GM21390 (cell line): ENCODE measurements around the gene CD58.
A peak's percentile ranks its signal among the peaks of the same experiment; 100 is the strongest.
"Not testable (repeated sequence)": the region's sequence is repeated elsewhere in the genome, so short reads cannot be mapped to it uniquely, and the experiment has no call there.

Experiments used
- ATAC-seq: cut with Tn5 transposase; IDR thresholded peaks from one replicate; pipeline ENCODE4 v1.9.1; 2021; ENCODE audit not compliant: unreplicated experiment

Gene CD58

DNA sequence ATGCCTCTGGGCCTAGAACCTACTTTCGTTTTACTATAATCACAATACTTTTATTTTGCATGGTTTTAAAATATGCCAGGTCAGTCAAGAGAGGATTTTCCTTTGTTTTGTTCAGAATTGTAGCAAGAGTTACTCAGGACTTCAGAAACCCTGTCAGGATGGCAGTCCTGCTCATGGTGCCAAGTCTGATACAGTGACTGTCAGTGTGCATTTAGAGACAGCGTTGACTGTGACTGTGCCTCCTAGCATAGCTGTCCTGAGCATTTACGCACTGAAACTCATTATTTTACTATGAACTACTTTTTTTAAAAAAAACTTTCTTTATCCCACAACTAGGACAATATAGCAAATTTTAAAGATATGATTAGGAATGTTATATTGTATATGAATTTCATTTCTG lies 23.2 kb upstream of the CD58 start:
- not testable (repeated sequence) for ATAC-seq

DNA sequence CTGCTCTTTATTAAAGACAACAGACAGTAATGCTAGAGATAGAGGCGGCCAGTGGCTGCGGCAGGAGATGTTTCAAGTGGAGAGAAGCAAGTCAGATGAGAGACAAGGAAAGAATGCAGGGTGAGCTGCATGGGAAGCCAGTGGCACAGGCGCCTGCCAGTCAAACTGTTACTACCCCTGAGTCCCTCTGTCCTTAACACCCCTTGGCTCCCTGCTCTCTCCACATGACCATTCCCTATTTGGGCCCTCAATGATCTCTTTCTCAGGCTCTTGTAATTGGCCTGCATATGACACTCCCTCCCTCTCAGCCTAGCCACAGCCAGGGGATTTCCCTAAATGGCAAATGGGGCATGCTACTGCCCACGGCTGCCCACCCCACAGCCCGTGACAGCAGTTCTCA lies 22.6 kb upstream of the CD58 start:
- not testable (repeated sequence) for ATAC-seq

DNA sequence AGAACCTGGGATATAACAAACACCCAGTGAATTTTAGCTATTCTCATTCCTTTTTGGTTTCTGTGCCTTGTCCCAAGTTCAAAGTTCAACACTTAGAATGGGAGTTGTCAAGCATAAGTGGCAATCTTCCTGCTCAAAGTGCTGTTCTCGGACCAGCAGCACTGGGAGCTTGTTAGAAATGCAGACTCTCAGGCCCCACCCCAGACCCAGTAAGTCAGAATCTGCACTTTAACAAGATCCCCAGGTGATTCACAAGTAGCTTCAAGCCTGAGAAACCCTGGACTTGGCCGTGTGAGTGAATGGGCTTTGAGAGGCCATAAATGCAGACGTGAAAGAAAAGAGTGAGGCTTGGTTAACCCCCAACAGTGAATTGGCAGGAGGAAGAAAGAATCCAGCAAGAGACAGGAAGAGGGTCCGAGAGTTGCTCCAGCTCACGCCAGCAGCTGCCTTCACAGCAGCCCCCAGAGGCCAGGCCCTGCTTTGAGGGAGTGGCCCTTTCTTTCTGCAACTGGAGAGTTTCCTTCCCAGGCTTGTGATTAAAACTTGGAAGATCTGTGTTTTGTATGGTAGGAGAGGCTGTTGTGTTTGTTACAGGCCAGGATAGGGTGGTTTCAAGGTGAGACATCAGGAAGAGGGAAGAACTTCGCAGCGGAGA lies 21.3 kb upstream of the CD58 start:
- ATAC-seq, result not testable (repeated sequence)

DNA sequence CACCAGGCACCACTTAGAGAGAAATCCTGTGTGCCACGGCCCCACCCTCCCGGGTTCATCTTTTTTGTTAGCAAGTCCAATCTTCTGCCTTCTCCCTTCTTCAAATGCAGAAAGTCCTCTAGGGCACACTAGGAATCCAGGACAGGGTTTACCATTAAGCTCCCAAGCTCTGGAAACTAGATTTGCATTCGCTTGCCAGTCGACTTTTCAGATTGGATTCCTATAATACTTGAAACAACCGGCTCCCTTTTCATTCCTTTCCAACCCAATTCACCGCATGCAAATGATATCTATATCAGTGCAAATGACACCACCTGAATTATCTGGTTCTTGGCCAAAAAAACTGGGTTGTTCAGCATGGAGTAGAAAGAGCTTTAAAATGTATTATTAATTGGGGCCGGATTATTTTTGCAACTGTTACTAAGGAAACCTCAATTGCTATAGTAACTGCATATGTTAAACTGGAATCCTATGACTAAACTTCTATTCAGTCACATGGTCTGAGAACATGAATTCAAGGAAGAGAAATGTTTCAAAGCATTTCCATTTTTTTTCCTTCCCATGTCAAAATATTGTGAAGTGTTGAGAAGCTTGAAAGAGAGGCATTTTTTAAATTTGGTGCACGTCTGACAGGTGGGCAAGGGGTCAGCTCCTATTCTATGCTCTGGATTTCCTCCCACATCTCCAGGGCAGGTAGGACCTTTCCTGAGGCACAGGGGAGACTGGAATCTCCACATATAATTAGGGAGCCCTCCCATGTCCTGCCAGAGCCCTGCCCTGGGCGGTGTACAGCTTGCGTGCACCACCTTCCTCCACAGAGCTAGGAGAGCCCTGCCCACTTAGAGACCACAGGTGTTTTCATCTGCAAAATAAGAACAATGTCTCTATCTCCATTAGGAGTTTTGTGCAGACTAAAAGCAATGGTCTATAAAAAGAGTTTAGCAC lies 20.5 kb upstream of the CD58 start:
- ATAC-seq, result not testable (repeated sequence)

DNA sequence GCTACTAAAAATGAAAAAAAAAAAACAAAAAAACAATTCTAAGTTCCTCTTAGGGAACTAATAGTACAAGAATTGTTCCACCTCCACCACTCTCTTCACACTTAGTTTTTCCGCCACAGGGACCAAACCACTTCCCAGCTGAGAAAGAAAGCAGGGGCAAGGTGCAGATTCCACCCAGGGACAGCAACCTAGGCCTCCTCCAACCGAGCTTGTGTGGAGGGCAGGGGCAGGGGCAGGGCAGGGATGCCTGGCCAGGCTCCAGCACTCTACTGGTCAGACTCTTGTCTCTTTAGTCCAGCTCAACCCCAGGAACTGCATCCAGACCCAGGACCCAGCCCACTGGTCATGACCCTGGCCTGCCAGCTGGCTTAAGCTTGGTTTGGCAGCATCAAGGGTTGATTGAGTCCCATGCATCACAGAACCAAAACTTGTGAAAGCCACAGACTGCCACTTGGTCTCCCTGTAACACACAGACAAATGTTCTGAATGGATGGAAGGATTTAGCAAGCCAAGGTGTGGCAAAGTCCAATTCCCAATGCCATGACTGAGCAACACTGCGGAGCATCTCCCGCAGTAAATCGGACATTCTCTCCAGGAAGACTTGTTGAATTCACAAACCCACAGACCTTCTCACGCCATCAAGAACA lies 19.7 kb upstream of the CD58 start:
- not testable (repeated sequence) for ATAC-seq

DNA sequence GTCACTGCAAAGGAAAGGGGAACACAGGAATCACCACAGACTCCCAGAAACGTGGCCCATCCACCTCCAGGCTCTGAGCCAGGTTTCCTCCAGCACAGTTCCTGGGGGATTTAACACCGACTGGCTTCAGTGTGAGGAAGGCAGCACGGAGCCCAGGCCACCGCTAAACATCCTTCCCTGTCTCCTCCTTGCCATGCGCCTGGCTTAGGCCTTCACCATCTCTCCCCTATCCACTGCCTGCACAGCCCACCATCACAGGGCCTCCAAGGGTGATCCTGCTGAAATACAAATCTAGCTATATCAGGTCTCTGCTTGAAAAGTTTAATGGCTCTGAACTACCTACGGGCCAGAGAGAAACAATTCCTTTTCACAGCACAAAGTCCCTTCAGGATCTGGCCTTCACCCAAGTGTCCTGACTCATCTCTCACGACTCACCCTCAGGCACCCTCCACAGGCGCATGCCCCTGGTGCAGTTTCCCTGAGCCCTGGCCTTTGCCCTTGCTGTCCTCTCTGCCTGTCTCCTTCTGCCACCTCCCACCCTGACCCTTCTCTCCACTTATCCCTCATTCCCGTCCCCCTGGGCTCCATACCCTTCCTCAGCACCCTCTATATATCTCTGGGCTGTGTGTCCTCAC lies 18.4 kb upstream of the CD58 start:
- ATAC-seq, result not testable (repeated sequence)

DNA sequence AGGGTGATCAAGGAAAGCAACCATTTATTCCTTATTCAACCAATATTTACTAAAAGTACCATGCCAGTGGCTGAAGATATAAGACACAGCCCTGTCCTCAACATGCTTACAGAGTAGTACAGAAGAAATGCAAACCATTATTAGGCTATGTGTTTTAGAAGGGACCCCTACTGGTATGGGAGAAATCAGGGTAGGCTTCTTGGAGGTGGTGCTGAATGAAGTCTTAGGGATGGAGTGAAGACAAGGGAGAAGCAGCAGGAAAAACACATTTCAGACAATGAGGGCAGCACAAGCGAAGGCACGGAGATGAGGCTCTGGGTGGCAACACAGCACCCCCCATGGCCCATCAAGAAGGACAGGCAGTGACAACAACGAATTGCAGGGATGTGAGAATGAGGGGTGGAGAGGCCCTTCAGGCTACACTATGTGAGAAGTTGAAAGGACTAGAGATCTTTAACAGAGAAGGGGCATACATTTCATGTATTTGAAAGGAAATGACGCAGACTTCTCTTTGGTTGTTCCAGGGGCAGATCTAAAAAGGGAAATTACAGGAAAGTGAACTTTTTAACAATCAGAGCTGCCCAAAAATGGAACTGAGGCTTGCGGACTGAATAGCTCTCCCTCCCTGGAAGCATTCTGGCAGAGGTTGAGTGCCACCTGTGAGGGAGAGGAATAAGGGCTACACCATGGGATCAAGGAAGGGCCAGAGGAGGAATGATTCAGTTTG lies 16.8 kb upstream of the CD58 start:
- ATAC-seq, result no peak

DNA sequence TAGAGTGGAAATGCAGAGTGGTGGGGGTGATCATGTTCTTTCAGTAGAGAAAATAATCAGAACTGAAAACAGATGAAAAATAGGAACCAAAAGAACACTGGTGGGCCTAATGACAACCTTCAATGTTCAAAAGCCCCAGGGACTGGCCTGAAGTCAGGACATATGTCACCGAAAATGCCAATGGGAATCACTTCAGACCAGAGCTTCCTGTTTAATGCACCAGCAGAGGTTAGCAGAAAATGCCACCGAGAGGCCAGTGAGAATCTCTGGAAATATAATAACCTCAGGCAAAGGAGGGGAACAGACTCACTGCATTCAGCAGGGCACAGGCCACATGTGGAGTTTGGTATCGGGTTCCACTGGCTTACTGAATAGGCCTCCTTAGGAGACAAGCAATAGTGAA lies 15.9 kb upstream of the CD58 start:
- peak; percentile 66 for ATAC-seq

DNA sequence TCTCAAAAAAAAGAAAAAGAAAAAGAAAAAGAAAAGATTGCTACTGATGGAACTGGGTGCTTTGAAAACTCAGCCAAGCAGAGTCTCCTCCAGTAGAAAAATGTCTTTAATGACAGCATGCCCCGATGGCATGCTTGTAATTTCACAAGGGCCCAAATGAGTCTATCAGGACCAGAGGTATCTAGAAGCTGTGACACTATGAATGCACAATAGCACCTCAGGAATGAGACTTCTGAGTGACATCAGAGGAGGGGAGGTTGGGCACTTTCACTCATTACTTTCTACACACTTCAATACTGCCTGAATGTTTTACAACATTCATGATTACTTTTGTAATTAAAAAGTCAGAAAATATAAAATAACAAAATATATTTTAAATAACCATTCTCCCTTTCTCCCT lies 15.1 kb upstream of the CD58 start:
- ATAC-seq, result no peak

DNA sequence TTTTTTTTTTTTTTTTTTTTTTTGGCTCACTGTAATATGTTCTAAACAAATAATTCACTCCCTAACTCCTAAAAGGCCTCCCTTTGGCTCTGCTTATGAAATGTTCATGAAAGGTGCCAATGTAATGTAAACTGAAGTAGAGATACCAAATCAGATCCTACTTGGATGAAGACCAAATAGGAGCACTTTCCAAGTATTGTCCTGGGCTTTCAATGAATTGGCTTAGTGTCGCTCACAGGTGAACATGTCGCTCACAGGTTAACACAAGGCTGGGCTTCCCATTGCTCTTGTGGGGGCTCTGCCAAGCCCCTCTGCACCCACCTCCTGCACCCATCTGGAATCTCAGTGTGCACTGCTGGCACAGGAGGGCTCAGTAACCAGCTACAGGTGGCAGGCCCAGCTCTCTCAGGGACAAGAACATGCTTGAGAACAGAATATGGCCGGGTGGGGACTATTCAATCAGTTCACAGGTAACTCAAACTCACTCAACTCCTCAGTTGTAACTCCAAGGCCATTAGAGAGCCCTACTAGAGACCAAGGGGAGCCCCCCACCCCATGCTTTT lies 10.6 kb upstream of the CD58 start:
- ATAC-seq, result no peak

DNA sequence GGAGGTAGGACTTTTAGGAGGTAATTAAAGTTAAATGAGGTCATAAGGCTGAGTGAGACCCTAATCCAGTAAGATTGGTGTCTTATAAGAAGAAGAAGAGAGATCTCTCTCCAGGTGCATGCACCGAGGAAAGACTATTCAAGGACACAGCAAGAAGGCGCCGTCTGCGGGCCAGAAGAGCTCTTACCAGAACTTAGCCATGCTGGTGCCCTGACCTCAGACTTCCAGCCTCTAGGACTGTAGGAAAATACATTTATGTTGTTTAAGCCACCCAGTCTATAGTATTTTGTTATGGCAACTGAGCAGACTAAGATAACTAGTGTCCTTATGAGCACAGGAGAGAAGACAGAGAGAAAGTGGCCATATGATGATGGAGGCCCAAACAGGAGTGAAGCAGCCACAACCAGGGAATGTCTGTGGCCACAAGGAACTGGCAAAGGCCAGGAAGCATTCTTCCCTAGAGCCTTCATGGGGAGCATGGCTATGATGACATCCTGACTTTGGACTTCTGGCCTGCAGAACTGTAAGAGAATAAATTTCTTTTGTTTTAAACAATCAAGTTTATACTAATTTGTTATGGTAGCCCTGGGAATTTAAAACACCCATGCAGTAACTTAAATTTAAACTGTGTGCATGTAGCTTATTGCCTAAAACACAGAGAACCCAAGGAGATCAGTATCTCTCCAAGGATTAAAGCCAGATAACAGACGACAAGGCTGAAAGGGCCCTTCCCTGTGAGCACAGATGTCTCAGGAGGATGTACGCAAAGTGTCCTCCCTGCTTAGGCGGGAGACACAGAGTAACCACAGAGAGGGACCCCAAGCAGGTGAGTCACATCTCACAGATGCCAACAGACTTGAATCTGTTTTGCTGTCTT lies 9.9 kb upstream of the CD58 start:
- no peak for ATAC-seq

DNA sequence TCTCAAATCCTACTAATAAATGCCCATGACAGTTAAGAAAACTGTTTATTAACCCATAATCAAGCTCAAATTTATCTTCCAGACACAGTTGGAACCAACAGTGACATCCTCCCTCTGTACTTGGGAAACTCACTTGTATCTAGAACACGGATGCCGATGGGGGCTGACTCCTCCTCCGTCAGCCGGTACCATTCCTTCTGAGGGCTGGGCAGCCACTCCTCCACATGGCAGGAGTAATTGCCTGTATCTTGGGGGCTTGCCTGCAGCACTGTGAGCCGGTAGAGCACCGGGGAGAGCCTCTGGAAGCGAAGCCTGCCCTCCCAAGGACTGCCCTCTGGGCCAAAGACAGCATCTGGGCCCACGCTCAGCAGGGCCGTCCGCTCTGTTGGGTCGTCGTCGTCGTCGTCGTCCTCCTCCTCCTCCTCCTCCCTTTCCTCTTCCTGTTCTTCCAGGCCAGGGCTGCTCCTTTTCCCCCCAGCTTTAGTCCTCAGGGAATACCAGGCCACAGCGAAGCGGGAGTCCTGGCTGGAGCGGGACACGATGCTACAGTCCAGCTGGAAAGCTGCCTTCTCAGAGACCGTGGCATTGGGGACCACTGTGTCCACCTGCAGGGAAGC lies 8.5 kb upstream of the CD58 start:
- no peak for ATAC-seq

DNA sequence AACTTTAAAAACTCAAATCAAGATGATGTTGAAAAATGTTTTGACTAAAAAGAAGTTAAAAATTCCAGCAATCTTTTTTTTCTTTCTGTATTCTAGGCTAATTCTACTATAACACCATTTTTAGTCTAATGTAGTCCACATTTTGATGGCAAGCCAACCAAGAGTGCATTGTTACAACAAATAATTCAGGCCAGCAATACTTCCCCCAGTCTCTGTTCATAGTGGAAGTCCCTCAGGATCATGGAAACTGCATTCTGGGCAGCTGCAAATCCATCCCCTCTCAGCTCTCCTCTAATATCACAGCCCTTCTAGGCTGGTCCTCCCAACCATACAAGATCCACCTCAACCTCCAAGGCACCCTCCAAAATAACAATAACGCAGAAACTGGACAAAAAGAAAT lies 7.8 kb upstream of the CD58 start:
- ATAC-seq, result no peak

DNA sequence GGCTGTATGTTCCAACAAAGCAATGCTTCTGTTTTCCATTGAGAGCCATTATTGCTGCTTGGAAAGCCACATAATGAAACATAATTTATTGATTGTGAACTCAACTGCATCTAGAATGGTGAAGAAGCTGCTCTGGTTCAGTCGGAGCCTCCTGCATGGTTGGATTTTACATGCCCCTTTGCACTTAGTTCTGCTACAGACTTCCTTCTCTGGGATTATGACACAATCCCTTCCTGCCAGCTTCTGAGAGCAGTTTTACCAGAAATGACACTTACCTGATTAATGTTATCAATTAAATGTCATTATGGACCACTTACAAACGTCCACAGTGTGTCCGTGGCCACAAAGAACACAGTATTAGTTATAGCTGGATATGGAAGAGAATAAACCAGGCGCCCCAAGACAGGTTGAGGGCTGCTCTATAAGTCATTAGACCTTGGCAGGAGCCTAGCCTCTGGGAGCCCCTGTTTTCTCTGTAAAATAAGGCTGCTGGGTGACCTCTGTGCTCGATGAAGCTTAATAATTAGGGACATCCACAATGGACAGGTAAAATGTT lies 7.0 kb upstream of the CD58 start:
- no peak for ATAC-seq

DNA sequence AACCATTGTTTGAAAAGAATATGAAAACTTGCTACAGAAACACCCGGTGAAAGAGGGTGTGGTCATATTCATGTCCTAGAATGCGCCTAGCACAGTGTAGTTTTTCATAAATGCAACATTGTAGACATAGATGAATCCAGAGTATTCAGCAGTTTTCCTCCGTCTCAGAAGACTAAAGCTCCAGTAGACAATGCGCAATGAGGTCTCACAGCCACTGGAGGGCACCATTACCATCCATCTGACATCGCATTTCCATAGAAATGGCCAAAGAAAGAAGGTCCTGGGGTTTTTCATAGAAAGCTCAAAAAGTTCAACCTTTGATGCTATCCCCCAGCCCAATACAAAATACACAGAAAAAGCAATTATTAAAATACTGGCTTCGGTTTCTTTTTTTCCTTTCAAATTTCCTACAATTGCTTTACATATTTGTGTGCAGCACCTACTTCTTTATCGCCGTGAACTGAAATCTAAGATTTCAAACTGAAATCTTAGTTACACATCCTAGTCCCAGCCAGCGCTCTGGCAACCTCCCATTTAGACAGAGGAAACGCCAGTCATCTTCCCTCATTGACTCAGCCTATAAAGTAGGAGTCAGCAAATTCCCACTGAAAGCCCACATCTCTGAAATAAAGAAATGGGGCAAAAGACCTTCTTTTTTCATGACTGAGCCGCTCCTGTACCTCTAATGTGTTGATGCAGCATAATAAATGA lies 3.9 kb upstream of the CD58 start:
- no peak for ATAC-seq

DNA sequence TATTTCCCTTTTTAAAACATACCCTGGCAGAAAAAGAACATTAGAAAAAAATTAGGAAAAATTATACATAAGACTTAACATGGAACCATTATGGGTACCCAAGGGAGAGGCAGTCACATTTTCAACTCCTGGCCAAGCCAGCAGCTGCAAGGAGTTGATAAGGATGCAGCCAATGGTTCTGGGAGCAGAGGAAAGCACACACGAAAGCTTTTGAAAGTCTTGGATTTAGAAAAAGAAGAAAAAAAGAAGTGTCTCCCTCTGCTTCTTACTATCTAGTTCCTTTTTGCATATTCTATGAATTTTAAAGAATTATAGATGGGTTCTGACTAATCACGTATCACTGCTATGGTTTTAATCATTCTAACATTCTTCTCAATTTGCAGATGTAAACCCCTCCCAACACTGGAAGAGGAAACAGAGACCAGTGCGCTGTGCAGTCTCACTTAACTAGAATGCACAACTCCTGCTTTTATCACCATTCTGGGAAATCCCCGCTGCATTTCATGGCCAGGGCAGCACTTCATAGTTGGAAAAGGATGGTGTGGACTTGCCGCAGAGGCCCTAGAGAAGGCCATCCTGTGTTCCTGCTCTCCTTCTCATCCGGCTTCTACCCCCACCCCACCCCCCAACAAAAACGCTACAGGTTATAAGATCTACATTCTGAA lies 2.7 kb upstream of the CD58 start:
- ATAC-seq, result no peak

DNA sequence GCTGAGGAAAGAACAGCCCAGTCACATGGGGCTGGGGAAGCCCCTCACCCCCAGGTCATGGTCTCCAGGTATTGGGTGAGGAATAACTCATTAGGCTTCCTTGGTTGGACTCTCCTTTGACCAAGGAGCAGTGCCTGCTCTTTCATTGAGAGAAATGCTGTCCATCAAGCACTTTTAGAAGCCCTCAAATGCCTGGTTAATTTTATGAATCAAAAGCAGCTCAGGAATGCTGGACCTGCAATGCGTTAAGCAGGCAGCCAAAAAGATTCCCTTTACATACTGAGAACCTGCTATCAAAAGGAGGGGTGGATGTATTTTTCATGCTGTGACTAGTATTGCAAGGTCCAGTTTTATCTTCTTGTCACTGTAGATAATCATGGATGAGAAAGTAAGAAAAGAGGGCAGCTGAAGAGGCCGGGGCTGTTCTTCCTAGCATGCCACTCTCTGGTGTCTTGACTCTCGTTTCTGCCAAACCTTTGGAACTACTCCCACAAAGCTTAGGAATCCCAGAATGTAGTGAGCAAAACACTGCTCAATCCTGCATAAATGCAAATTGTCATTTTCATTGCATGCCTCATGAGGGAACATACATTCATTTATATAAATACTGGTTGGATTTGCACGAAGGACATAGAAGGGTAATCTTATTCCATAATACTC lies 2.1 kb upstream of the CD58 start:
- ATAC-seq, result no peak
